ENCODE results near the gene PTH1R.
A peak's percentile ranks its signal among the peaks of the same experiment; 100 is the strongest.

PTH1R gene

GRCh38 chr3:46926871-46927717, 49.6 kb downstream of the PTH1R start:
- no peak overlapping the region for H3K27ac ChIP-seq (ENCODE audit: poor library complexity, severe bottlenecking)
- peak; percentile 39 for DNase-seq (ENCODE audit: low spot score)

GRCh38 chr3:46927718-46928073, 50.2 kb downstream of the PTH1R start:
- TF ChIP-seq, protein P1, sequence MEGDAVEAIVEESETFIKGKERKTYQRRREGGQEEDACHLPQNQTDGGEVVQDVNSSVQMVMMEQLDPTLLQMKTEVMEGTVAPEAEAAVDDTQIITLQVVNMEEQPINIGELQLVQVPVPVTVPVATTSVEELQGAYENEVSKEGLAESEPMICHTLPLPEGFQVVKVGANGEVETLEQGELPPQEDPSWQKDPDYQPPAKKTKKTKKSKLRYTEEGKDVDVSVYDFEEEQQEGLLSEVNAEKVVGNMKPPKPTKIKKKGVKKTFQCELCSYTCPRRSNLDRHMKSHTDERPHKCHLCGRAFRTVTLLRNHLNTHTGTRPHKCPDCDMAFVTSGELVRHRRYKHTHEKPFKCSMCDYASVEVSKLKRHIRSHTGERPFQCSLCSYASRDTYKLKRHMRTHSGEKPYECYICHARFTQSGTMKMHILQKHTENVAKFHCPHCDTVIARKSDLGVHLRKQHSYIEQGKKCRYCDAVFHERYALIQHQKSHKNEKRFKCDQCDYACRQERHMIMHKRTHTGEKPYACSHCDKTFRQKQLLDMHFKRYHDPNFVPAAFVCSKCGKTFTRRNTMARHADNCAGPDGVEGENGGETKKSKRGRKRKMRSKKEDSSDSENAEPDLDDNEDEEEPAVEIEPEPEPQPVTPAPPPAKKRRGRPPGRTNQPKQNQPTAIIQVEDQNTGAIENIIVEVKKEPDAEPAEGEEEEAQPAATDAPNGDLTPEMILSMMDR (IDR thresholded peaks at IDR 0.05; ENCODE audit: poor library complexity, severe bottlenecking), result no peak
- H3K36me3 ChIP-seq (ENCODE audit: low read depth), result peaks cover 51% of the 10 kb centered on the region
- peaks cover 18% of the 10 kb centered on the region for H3K4me1 ChIP-seq (ENCODE audit: insufficient read depth, poor library complexity, severe bottlenecking)
- no peak overlapping the region for H3K27ac ChIP-seq (ENCODE audit: poor library complexity, severe bottlenecking)
- no peak overlapping the region for H3K4me3 ChIP-seq (ENCODE audit: severe bottlenecking)
- H3K27me3 ChIP-seq (ENCODE audit: insufficient read depth, poor library complexity, severe bottlenecking), result no peaks in the 10 kb centered on the region
- no peak for ATAC-seq (ENCODE audit: low read depth)
- no peaks in the 10 kb centered on the region for H3K9me3 ChIP-seq (ENCODE audit: severe bottlenecking)
- no peak for DNase-seq (ENCODE audit: low spot score)

More at GRCh38 chr3:46926871-46927717, 49.6 kb downstream of the PTH1R start:
- H3K4me1 ChIP-seq (ENCODE audit: insufficient read depth, poor library complexity, severe bottlenecking), result peaks cover 12% of the 10 kb centered on the region
- peaks cover 56% of the 10 kb centered on the region for H3K36me3 ChIP-seq (ENCODE audit: low read depth)
- H3K4me3 ChIP-seq (ENCODE audit: severe bottlenecking), result no peak overlapping the region
- no peaks in the 10 kb centered on the region for H3K9me3 ChIP-seq (ENCODE audit: severe bottlenecking)
- no peaks in the 10 kb centered on the region for H3K27me3 ChIP-seq (ENCODE audit: insufficient read depth, poor library complexity, severe bottlenecking)
- ATAC-seq (ENCODE audit: low read depth), result no peak
- TF ChIP-seq, protein P1 (IDR thresholded peaks at IDR 0.05; ENCODE audit: poor library complexity, severe bottlenecking), result no peak

GRCh38 chr3:46928282-46928681, 50.8 kb downstream of the PTH1R start:
- no peak for ATAC-seq (ENCODE audit: low read depth)
- Histone ChIP-seq H3K4me1 (ENCODE audit: insufficient read depth, poor library complexity, severe bottlenecking) (peaks cover 21% of the 10 kb centered on the region), H3K9me3 (ENCODE audit: severe bottlenecking) (no peaks in the 10 kb centered on the region), H3K4me3 (ENCODE audit: severe bottlenecking) (no peak overlapping the region), H3K27ac (ENCODE audit: poor library complexity, severe bottlenecking) (no peak overlapping the region), H3K36me3 (ENCODE audit: low read depth) (peaks cover 45% of the 10 kb centered on the region), H3K27me3 (ENCODE audit: insufficient read depth, poor library complexity, severe bottlenecking) (no peaks in the 10 kb centered on the region)
- no peak for DNase-seq (ENCODE audit: low spot score)
- TF ChIP-seq, protein P1 (IDR thresholded peaks at IDR 0.05; ENCODE audit: poor library complexity, severe bottlenecking), result no peak

DNA sequence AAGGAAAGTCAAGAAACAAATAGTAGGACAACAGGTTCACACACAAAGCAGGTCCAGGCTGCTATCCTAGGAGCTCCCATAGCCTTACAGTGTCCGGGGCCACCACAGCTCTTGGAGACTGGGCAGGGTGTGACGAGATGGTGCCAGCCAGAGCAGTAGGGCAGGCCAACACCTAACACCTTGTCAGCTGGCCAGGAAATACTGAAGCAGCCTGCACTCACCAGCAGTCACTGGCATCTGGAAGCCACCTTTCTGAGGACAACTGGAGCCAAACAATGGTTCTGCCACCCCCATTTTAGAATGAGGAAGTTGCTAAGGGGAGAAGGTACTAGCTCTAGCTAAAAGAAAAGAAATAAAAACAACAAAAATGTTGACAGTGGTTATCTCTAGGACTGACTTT, 51.8 kb downstream of the PTH1R start:
- no peak for DNase-seq (ENCODE audit: low spot score)
- Histone ChIP-seq H3K36me3 (ENCODE audit: low read depth) (peaks cover 37% of the 10 kb centered on the region), H3K27me3 (ENCODE audit: insufficient read depth, poor library complexity, severe bottlenecking) (no peaks in the 10 kb centered on the region), H3K4me1 (ENCODE audit: insufficient read depth, poor library complexity, severe bottlenecking) (peaks cover 31% of the 10 kb centered on the region), H3K27ac (ENCODE audit: poor library complexity, severe bottlenecking) (no peak overlapping the region), H3K9me3 (ENCODE audit: severe bottlenecking) (no peaks in the 10 kb centered on the region), H3K4me3 (ENCODE audit: severe bottlenecking) (no peak overlapping the region)
- ATAC-seq (ENCODE audit: low read depth), result no peak
- TF ChIP-seq, protein P1 (IDR thresholded peaks at IDR 0.05; ENCODE audit: poor library complexity, severe bottlenecking), result no peak
